ENCODE results near the gene MIX23.

MIX23 gene

DNA sequence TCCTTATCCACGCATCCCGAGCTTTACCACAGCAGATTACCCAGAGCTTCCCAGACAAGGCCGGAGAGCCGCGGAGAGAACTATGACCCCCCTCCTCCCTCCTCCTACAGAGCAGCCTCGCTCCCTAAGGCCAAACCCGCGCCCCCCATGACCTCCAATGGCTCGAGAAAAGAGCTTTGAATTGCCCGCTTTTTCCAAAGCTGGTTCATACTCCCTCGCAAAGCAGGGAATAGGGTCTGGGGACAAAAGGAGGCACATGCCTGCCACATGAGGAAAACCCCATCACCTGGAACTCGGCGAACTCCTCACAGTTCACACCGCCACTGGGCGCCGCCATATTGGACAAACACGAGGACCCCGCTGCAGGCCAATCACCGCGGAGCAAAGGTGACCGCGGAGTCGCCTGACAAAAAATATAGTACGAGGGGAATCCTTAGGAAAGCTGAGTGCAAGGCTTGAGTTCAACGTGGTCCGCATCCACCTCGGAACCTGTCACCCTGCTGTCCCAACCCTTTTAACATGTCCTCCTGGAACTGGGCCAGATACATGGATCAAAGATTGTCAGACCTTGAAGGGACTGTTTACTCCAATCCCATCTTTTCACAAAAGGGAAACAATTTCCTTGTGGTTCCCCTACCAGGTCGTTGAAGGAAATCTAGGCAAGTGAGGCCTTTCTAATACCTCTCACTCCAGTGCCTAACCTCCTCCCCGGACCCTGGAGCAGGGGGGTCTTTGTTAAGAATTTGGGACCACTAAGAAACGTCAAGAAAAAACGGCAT is at the start of gene MIX23:
Gene MIX23, minus strand, starts transcription at position 344 of the 779 bp plus-strand sequence. Its CDS starts 7 bp downstream, at position 337.
- DNase-seq (ENCODE audit: low read depth) = peak; percentile 31

DNA sequence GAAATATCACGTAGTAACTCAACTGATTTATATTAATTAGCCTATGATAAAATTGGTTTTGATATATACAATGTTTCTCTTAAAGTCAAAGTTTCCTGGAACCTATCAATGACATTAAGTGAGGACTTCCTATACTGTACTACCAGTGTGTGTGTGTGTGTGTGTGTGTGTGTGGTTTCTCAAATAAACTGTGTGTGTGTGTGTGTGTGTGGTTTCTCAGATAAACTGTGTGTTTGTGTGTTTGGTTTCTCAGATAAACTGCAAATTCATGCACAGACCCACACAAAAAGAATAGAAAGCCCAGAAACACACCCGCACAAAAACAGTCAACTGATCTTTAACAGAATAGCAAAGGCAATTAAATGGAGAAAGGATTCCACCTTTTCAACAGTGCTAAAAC is 47.3 kb upstream of the MIX23 start:
- no peak for DNase-seq (ENCODE audit: low read depth)

DNA sequence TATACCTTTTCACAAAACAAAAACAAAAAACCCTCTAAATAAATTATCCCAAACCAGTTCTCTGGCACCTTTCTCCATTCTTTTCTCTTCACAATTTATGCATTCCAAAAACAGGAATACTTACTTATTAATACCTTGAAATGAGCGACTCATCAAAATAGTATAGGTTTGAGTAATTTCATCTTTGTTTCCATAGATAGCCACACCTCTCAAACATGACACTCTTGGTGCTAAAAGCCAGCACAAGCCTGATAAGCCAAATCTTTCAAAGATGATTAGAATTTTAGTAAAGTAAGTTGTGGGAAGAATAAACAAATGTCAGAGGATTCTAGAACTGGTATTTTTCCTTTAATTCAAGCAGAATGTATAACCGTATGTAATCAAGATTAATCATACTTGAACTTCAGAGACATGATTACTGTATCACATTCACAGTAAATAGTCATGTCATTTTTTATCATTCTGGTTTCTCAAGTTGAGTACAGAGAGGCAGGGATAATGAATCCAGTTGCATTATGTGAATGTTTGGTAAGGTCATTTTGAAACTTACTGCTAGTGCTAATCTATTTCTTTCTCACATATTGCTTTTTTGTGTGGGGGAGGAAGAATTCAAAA is 44.9 kb upstream of the MIX23 start:
- no peak for DNase-seq (ENCODE audit: low read depth)

DNA sequence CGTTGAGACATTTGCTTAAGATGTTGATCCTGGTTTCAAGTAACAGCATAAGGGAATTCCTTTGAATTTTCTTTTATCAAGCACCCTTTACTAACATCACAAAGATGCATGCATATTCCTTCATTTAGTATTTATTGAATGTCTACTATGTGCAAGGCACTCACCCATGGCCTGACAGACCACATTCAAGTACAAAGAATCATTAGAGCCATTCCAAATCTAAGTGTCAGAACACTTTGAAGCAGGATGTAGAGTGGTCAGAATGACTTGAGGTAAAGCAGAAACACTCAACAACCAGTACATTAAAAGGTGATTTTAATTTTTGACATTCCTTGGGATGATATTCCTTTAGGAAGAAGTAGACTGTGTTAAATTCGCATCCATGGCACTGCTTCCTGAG is 38.8 kb upstream of the MIX23 start:
- no peak for DNase-seq (ENCODE audit: low read depth)

DNA sequence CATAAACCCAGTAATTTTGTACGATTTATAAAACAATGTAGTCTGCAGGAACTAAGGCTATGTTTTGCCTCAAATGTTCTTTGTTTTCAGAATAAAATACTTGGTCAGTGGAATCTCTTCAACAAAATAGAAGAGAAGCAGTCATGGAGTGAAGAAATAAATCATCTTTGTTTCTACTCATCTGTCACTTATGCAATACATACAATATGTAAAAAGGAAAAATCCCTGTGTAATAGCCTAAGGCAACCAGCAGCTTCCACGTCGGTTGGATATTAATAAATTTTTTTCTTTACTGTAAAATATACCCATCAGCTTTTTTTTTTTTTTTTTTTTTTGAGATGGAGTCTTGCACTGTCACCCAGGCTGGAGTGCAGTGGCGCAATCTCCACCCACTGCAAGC is 38.1 kb upstream of the MIX23 start:
- no peak for DNase-seq (ENCODE audit: low read depth)

DNA sequence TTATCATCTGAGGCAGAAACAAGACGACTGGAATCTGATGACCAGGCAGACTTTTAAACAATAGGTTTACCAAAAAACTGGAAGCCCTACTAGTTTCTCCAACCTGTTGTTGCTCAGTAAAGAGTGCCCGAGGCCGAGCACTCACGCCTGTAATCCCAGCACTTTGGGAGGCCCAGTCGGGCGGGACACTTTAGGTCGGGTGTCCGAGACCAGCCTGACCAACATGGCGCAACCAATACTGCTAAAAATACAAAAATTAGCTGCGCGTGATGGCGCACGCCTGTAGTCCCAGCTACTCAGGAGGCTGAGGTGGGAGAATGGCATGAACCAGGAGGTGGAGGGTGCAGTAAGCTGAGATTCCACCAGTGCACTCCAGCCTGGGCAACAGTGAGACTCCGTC is 33.9 kb upstream of the MIX23 start:
- no peak for DNase-seq (ENCODE audit: low read depth)

DNA sequence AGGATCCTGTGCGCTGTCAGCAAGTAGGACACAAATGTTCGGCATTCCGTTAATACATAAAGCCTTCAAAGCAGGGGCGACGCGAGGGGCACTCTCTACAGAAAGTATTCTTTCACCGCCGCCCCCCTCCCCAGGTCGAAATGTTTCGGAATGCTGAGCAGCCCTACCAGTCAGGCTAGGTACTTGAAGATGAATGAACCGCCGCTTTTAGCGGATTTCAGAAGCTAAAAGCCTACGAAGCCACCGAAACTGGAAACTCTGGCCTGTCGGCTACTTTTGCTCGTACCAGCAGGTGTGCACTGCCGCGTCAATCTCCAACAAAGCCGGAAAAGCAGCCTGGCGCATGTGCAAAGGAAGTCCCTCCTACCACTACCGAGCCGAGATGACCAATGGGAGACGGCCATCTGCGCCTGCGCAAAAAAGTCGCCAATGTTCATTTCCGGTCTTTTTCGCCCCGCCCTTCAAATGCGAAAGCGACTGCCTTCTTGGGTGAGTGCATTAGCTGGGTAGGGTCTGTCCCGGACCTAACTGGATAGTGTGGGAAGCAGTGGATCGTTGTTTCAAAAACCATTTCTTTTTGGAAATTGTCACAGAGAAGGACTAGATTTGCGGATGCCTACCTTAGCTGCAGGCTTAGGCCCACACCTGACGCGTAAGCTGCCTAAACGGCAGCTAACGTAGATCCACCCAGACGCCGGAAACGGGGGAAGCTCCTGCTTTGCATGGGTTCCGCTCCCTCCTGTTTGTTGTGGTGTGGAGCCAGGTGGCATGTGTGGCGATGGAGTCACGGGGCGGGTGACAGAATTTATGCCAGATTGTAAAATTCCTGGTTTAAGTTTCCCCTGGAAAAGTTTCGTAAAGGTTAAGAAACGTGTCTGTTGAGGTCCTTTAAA is 33.0 kb upstream of the MIX23 start, which contains the start of gene WDR5B:
Gene WDR5B, minus strand, starts transcription at position 301 of the 893 bp plus-strand sequence. CDS start 534 bp downstream, outside the sequence.
- DNase-seq (ENCODE audit: low read depth) = peak; percentile 90

DNA sequence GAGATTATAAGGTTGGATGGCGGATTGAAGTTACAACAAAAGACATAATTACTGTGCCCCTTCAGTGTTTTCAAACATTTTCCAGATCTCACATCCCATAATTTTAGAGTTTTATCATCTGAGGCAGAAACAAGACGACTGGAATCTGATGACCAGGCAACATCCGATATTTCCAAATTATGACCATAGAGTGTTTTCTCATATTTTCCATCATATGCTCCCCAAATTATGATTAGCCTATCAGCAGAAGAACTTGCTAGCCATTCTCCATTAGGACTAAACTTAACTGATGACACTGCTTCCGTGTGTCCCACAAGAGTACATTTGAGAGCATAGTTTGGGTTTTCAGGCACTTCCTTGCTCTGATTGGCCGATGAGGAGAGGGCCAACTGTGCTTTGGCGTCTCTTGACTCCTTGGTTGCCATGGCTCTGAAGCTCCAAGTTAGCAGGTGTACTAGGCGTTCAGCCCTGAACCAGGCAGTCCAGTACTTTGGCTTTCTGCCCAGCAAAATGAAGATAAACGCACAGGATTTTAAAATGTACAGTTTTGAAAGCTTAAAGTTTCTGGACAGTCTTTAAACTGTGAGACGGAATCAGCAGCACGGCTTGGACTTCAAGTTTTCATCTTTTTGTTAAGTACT is 32.2 kb upstream of the MIX23 start:
- no peak for DNase-seq (ENCODE audit: low read depth)

DNA sequence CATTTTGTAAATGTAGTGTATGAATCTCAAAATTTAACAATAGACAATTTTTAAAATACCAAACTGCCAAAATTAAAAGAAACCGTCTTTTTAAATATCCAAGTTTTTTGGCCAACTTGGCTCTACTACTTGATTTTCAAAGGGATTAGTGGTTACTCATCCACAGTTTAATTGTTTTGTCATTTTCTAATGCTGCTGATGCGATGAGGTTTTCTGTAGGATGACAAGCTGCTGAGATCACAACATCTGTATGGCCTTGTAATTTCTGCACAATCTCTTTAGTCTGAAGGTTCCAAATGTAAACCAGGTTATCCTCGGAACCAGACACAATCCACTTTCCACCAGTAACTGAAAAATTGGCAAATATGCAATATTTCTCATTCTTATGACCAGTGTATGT is 31.4 kb upstream of the MIX23 start:
- DNase-seq (ENCODE audit: low read depth) = no peak

DNA sequence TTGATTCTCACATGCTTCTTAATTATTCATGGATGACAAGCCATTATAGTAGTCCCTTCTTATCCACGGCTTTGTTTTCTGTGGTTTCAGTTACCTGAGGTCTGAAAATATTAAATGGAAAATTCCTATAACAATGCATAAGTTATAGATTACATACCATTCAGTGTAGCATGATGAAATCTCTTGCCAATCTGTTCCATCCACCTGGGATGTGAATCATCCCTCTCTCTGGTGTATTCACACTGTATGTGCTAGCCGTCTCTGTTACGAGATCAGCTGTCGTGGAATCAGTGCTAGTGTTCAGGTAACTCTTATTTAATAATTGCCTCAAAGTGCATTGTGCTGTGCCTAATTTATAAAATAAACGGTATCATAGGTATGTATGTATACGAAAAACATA is 27.6 kb upstream of the MIX23 start:
- no peak for DNase-seq (ENCODE audit: low read depth)

DNA sequence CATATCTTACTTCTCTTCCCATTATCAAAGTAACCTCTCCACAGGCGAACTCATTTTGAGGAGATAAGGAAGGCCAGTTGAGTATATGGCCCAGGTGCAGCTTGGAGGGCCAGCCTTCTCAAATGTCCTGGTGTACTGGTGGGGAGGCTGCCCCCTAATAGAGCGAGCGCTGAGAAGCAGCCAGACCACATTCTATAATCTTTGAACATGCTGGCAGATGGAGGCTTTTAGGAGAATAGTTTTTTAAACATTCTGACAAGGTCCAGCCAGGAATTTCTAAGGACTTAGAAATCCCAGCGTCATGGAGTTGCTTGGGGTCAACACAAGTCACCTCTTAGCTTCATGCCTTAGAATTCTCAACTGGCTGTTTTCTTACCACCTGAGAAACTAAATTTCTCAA is 27.1 kb upstream of the MIX23 start:
- no peak for DNase-seq (ENCODE audit: low read depth)

DNA sequence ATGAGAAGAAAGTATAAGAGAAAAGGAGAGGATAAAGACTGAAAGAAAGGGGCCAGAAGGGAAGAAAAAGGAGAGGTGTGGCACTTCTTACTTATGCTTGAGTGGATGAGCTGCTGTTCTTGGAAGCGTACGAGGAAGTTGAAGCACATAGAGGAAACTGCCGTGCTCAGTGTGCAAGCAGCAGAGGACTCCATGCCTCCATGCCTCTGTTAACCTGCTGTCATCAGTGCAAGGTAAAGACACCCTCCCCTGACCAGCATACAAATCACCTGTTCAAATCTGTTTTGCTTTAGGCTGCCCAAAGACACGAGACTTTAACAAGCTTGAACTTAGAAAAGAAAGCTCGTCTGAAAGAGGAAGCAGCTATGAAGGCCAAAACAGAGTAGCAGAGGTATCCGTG is 26.4 kb upstream of the MIX23 start:
- no peak for DNase-seq (ENCODE audit: low read depth)

DNA sequence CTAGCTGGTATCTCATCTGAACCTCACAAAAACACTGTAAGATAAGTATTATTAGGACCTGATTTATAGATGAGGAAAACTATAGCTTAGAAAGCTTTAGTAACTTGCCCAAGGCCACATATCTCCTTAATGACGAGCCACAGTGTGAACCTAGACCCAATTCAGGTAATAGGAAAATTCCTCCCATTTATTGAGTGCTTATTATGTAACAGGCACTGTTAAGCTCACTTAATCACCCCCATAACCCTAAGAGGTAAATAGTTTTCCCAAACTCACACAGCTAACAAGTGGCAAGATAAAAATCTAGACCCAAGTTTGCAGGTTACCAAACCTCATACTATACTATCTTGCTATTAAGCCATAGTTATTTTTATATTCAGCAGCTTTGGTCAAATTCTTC is 24.9 kb upstream of the MIX23 start:
- DNase-seq (ENCODE audit: low read depth) = no peak

DNA sequence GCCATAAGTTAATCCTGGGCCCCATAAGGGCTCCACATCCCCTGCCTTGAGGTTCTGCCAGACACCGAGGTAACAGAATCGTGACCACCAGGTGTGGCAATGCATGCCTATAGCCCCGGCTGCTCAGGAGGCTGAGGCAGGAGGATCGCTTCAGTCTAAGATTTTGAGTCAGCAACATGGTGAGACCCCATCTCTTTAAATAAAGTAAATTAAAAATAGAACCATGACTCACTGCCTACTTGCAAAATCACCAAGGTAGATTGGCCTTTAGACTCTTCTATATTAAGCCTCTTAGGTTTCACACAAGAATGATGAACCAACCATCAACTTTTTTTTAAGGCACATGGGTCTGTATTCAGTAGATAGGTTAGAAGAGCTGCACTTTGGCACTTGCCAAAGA is 23.2 kb upstream of the MIX23 start:
- no peak for DNase-seq (ENCODE audit: low read depth)

DNA sequence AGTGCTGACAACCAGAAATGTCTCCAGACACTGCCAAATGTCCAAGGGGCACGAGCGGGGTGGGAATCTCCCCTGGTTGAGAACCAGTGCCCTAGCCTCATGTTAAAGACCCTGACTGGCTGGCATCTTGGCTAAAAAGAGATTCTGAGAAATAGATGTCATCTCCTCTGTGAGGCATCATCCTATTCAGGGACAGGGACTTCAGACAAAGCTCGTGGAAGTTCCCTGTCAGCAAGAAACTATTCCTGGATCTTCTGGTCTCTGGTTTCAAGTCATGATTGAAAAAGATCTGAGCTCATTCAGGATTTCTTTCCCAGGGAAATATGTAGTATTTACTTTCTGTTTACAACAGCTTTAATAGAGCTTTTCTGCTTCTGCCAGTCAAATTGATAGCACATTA is 22.0 kb upstream of the MIX23 start:
- no peak for DNase-seq (ENCODE audit: low read depth)

DNA sequence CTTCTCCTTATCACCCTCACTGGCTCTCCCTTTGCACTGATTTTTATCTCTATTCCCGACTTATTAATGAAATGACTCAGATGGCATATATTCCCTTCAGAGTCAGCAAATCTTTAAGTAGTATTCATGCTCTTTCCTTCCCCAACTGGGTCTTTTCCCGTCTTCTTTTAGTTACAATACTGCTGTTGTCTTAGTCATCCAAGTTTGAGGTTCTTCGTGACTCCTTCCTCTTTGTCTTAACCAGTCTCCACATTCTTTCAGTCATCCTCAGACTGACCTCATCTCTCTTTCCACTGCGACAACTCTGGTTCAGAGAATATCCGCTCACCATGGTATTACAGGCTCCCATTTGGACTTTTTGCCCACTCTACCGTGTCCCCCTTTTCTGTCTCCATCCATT is 20.5 kb upstream of the MIX23 start:
- no peak for DNase-seq (ENCODE audit: low read depth)

DNA sequence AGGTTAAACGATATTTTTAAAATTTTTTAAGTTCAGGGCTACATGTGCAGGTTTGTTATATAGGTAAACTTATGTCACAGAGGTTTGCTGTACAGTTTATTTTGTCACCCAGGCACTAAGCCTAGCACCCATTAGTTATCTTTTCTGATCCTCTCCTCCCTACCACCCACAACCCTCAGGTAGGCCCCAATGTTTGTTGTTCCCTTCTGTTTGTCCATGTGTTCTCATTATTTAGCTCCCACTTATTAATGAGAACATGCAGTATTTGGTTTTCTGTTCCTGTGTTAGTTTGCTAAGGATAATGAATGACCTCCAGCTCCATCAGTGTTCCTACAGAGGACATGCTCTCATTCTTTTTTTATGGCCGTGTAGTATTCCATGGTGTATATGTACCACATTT is 15.9 kb upstream of the MIX23 start:
- no peak for DNase-seq (ENCODE audit: low read depth)

DNA sequence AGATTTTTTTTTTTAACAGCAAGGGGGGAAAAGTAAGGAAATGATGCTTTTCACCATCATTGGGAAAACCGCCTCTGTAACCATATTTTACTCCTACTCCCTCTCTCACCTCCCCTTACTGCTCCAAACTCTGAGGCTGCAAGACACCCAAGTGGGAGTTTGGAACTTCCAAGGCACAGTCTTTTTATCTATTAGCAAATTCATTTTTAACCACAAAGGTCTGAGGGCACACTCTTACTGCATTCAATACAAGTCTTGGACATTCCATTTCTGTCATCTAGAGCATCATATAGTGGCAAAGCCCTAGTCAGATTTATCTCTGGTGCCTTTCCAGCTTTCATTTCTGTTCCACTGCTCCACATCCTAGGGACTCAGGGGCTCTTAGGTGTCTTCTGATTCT is 14.2 kb upstream of the MIX23 start:
- DNase-seq (ENCODE audit: low read depth) = no peak

DNA sequence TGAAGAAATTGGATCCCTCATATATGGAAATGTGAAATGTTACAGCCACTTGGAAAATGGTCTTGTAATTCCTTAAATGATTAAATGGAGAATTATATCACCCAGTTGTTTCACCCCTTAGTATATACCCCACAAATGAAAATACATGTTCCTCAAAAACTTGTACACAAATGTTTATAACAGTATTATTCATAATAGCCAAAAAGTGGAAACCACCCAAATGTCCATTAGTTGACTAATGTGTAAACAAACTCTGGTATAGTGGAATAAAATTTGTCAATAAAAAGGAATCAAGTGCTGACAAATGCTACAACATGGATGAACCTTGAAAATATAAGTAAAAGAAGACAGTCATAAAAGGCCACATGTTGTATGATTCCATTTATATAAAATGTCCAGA is 13.5 kb upstream of the MIX23 start:
- no peak for DNase-seq (ENCODE audit: low read depth)

DNA sequence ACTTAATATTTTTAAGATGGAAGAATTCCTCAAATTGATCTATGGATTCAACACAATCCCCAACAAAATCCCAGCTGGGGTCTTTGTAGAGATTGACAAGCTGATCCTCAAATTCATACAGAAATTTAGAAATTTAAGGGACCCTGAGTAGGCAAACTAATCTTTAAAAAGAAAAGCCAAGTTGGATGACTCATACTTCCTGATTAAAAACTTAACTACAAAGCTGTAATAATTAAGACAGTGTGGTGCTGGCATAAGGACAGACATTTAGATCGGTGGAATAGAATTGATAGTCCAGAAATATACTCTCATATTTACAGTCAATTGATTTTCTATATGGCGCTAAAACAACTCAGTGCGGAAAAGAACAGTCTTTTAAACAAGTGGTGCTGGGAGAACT is 12.6 kb upstream of the MIX23 start:
- DNase-seq (ENCODE audit: low read depth) = no peak

DNA sequence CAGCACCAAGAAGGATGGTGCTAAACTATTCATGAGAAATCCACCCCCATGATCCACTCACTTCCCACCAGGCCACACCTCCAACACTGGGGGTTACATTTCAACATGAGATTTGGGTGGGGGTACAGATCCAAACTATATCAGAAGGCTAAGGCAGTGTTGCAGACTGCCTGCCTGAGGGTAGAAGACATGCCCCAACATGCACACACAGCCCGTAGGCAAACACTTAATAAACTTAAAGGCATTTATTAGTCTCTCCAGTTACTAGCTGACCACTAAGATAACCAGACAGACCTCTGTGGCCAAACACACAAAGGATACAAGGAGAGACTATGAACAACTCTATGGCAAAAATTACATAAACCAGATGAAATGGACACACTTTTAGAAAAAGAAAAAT is 11.1 kb upstream of the MIX23 start:
- no peak for DNase-seq (ENCODE audit: low read depth)

All from GM04503 (cell line).